Caco-2 (cell line): ENCODE data around the gene RASAL3. TPM values are rescaled to one million over a fixed set of nuclear protein-coding genes. Genes with fewer than 3 reads are reported as not detected.

ENCODE experiments used
- BruUV-seq: library from RNA; stranded (reverse); fragments of 400-500 nt; replicated peaks from 2 replicates; lab custom pipeline; 2021; lab: Mats Ljungman, UMichigan
- CTCF ChIA-PET: fragments of 300-600 bp; sonication (Branson Sonifier 250); formaldehyde crosslinking; loops from one replicate; lab custom pipeline; 2022; ENCODE audit warnings: antibody characterized with exemption; lab: Charles Lee
- POLR2A ChIA-PET: fragments of 300-600 bp; sonication (Branson Sonifier 250); formaldehyde crosslinking; loops from one replicate; lab custom pipeline; 2022; ENCODE audit warnings: antibody characterized with exemption; lab: Charles Lee
- DNase-seq, 2 experiments: peaks; one replicate each; pipeline versions ENCODE4 v3.0.0 to v3.0.0-alpha.2; 2020 to 2022
- H3K27me3 ChIP-seq: replicated peaks from 2 replicates; pipeline ENCODE4 v1.6.0; 2011; ENCODE audit warnings: low read length; ENCODE audit not compliant: control insufficient read depth, insufficient read depth
- H3K36me3 ChIP-seq: 2 replicates; pipeline ENCODE4 v1.5.1; 2011; ENCODE audit warnings: low read length; ENCODE audit not compliant: control insufficient read depth, insufficient read depth
- H3K4me1 ChIP-seq: fragments of 250-450 bp; sonication (Bioruptor Pico); 2 replicates; pipeline ENCODE4 v1.5.1; 2020; ENCODE audit warnings: mild to moderate bottlenecking
- H3K4me3 ChIP-seq: 2 replicates; pipeline ENCODE4 v1.5.1; 2011; ENCODE audit warnings: low read depth, mild to moderate bottlenecking, control low read depth, low read length
- H3K9me3 ChIP-seq: fragments of 250-450 bp; sonication (Bioruptor Pico); 2 replicates; pipeline ENCODE4 v1.5.1; 2020; ENCODE audit warnings: mild to moderate bottlenecking, moderate library complexity
- H3K27ac Mint-ChIP-seq: one replicate; pipeline ENCODE4 v1.8.0; 2022; ENCODE audit warnings: mixed read lengths; ENCODE audit not compliant: unreplicated experiment
- H3K27me3 Mint-ChIP-seq: one replicate; pipeline ENCODE4 v1.8.0; 2022; ENCODE audit warnings: mixed read lengths; ENCODE audit not compliant: insufficient read depth, unreplicated experiment
- H3K36me3 Mint-ChIP-seq: one replicate; pipeline ENCODE4 v1.8.0; 2022; ENCODE audit warnings: mild to moderate bottlenecking, mixed read lengths; ENCODE audit not compliant: insufficient read depth, unreplicated experiment
- H3K4me1 Mint-ChIP-seq: one replicate; pipeline ENCODE4 v1.8.0; 2022; ENCODE audit warnings: low read depth, mixed read lengths; ENCODE audit not compliant: unreplicated experiment
- H3K4me3 Mint-ChIP-seq: one replicate; pipeline ENCODE4 v1.8.0; 2022; ENCODE audit warnings: mild to moderate bottlenecking, moderate library complexity, mixed read lengths; ENCODE audit not compliant: unreplicated experiment
- H3K9me3 Mint-ChIP-seq: one replicate; pipeline ENCODE4 v1.8.0; 2022; ENCODE audit warnings: mixed read lengths; ENCODE audit not compliant: unreplicated experiment
- intact Hi-C: fragments of 100-400 bp; cut with micrococcal nuclease; formaldehyde crosslinking; loops from one replicate; pipeline ENCODE4 v1.10.0; 2022; ENCODE audit not compliant: unreplicated experiment
- total RNA-seq: library from RNA; stranded (reverse); gene quantifications from 2 replicates; pipeline ENCODE4 v1.2.3, GENCODE V29; 2022
- TF ChIP-seq, protein P1 (sequence below), 2 experiments: fragments of 200-600 bp in 1 of 2; IDR thresholded peaks; 1 replicate in 1 of 2; 2 replicates in 1 of 2; pipeline versions ENCODE4 v1.5.1 to v1.8.0; 2011 to 2022; ENCODE audit warnings: antibody characterized with exemption in 1 of 2, control low read depth in 1 of 2, inconsistent platforms in 1 of 2, low read depth in 1 of 2, low read length in 1 of 2, mild to moderate bottlenecking in 1 of 2, moderate library complexity in 1 of 2; ENCODE audit not compliant: insufficient read depth in 1 of 2, severe bottlenecking in 1 of 2, unreplicated experiment in 1 of 2

Gene RASAL3
- total RNA-seq, 1 experiment from 2014 or later: not detected

DNA sequence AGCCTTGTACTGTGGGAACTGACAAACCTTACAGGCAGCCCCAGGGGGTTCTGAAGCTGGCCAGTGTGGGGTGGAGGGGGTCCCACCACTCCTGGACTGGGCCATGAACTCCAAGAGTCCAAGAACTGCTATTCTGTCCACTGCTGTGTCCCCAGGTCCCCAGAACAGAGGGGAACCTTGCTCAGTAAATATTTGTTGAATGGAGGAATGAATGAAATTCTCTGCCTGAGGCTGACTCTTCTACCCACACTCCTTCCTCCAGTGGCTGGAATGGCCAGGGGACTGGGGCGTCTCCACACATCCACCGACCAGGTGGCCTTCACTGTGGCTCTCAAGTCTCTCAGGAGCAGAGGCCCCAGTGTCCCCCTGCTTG, 26.2 kb downstream of the RASAL3 start:
- intact Hi-C loops: loop anchor here (1.0 kb wide), 1 partner anchor 31 kb away; no protein-coding TSS in a partner anchor
- H3K9me3 ChIP-seq: no peaks in the 10 kb centered on the region
- H3K27ac Mint-ChIP-seq: peak overlapping the region; percentile 37
- no peak overlapping the region for H3K4me3 ChIP-seq
- no peaks in the 10 kb centered on the region for H3K27me3 Mint-ChIP-seq
- no peaks in the 10 kb centered on the region for H3K36me3 Mint-ChIP-seq
- H3K4me1 ChIP-seq: peaks cover 19% of the 10 kb centered on the region
- POLR2A ChIA-PET: interaction anchor here (1.5 kb wide), 1 partner anchor 19 kb away, joined by 3 read pairs; the partner anchor contains the start of gene AKAP8L
- H3K4me3 Mint-ChIP-seq: no peak overlapping the region
- TF ChIP-seq, protein P1, sequence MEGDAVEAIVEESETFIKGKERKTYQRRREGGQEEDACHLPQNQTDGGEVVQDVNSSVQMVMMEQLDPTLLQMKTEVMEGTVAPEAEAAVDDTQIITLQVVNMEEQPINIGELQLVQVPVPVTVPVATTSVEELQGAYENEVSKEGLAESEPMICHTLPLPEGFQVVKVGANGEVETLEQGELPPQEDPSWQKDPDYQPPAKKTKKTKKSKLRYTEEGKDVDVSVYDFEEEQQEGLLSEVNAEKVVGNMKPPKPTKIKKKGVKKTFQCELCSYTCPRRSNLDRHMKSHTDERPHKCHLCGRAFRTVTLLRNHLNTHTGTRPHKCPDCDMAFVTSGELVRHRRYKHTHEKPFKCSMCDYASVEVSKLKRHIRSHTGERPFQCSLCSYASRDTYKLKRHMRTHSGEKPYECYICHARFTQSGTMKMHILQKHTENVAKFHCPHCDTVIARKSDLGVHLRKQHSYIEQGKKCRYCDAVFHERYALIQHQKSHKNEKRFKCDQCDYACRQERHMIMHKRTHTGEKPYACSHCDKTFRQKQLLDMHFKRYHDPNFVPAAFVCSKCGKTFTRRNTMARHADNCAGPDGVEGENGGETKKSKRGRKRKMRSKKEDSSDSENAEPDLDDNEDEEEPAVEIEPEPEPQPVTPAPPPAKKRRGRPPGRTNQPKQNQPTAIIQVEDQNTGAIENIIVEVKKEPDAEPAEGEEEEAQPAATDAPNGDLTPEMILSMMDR (IDR thresholded peaks at IDR 0.05; ENCODE audit: insufficient read depth in 1 of 2, low read depth in 1 of 2, low read length in 1 of 2, severe bottlenecking in 1 of 2, unreplicated experiment in 1 of 2): no peak
- peak; percentile 33 to 52 for DNase-seq
- H3K4me1 Mint-ChIP-seq: peaks cover 6% of the 10 kb centered on the region
- no peaks in the 10 kb centered on the region for H3K27me3 ChIP-seq
- H3K36me3 ChIP-seq: no peaks in the 10 kb centered on the region
- CTCF ChIA-PET: interaction anchor here (1.4 kb wide), 2 partner anchors 19 to 118 kb away, joined by 4 to 9 read pairs; partner anchors contain the start of gene AKAP8L
- no peaks in the 10 kb centered on the region for H3K9me3 Mint-ChIP-seq
- no TSS peak for BruUV-seq

DNA sequence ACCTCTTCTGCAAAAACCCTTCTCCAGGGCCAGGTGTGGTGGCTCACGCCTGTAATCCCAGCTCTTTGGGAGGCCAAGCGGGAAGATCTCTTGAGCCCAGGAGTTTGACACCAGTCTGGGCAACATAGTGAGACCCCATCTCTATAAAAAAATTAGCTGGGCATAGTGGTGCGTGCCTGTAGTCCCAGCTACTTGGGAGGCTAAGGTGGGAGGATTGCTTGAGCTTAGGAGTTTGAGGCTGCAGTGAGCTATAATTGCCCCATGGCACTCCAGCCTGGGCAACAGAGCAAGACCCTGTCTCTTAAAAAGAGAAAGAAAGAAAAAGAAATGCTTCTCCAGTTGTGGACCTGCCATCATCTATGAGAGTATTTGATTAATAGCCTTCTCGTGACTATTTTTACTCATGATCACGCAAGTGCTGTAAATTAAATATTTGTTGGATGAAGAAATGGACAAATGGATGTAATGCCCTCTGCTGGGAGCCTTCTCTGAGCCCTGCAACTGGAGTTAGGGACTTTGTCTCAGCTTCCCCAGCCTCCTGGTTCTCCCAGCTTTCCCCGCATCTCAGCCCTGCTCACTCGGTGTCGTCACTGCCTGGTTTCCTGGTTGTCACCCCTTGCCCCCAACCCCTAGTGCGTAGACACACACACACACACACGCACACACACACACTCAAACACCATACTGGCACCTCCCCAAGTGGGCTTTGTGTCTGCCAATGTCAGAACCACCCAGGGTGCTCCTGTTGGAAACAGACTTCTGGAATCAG, 26.8 kb downstream of the RASAL3 start:
- Mint-ChIP-seq H3K27ac (peak overlapping the region; percentile 37), H3K4me3 (no peak overlapping the region), H3K27me3 (no peaks in the 10 kb centered on the region), H3K36me3 (no peaks in the 10 kb centered on the region), H3K9me3 (no peaks in the 10 kb centered on the region), H3K4me1 (peaks cover 7% of the 10 kb centered on the region)
- intact Hi-C loops: loop anchor here (1.0 kb wide), 1 partner anchor 32 kb away; no protein-coding TSS in a partner anchor
- DNase-seq: peak in 1 of 2 experiments; percentile 50
- no peak overlapping the region for H3K4me3 ChIP-seq
- no TSS peak for BruUV-seq
- TF ChIP-seq, protein P1 (IDR thresholded peaks at IDR 0.05; ENCODE audit: insufficient read depth in 1 of 2, low read depth in 1 of 2, low read length in 1 of 2, severe bottlenecking in 1 of 2, unreplicated experiment in 1 of 2): no peak
- H3K4me1 ChIP-seq: peaks cover 19% of the 10 kb centered on the region
- H3K27me3 ChIP-seq: no peaks in the 10 kb centered on the region
- ChIA-PET CTCF (interaction anchor here (1.4 kb wide), 2 partner anchors 18 to 118 kb away, joined by 4 to 9 read pairs; partner anchors contain the start of gene AKAP8L), POLR2A (interaction anchor here (1.5 kb wide), 1 partner anchor 19 kb away, joined by 3 read pairs; the partner anchor contains the start of gene AKAP8L)
- no peaks in the 10 kb centered on the region for H3K36me3 ChIP-seq
- H3K9me3 ChIP-seq: no peaks in the 10 kb centered on the region

DNA sequence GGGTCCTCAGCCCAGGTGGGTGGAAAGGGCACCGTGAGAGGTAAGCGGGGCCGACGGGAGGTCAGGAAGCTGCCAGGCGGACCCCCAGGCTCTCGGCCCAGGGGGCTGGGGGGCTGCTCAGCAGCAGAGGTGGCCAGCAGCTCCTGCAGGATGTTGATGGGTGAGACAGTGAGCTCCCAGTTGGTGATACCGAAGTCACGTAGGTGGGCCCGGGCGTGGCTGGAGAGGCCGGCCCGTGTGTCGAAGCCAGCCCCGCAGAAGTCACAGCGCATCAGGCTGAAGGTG, 27.6 kb downstream of the RASAL3 start:
- CTCF ChIA-PET: interaction anchor here (1.4 kb wide), 2 partner anchors 17 to 119 kb away, joined by 4 to 9 read pairs; partner anchors contain the start of gene AKAP8L
- Histone ChIP-seq H3K4me1 (peaks cover 19% of the 10 kb centered on the region), H3K4me3 (no peak overlapping the region), H3K36me3 (no peaks in the 10 kb centered on the region), H3K9me3 (no peaks in the 10 kb centered on the region), H3K27me3 (no peaks in the 10 kb centered on the region)
- TF ChIP-seq, protein P1 (IDR thresholded peaks at IDR 0.05; ENCODE audit: insufficient read depth in 1 of 2, low read depth in 1 of 2, low read length in 1 of 2, severe bottlenecking in 1 of 2, unreplicated experiment in 1 of 2): no peak
- intact Hi-C loops: no loop called here
- POLR2A ChIA-PET: interaction anchor here (1.5 kb wide), 1 partner anchor 18 kb away, joined by 3 read pairs; the partner anchor contains the start of gene AKAP8L
- Mint-ChIP-seq H3K36me3 (peaks cover 3% of the 10 kb centered on the region), H3K27me3 (no peaks in the 10 kb centered on the region), H3K4me3 (no peak overlapping the region), H3K27ac (no peak overlapping the region), H3K4me1 (peaks cover 9% of the 10 kb centered on the region), H3K9me3 (no peaks in the 10 kb centered on the region)
- DNase-seq: no peak
- BruUV-seq: no TSS peak
